ENCODE data around the gene ABCA9. TPM values are rescaled to one million over a fixed set of nuclear protein-coding genes. Genes with fewer than 3 reads are reported as not detected.
"Not testable (repeated sequence)": the region's sequence is repeated elsewhere in the genome, so short reads cannot be mapped to it uniquely, and the experiment has no call there.

Gene ABCA9, protein sequence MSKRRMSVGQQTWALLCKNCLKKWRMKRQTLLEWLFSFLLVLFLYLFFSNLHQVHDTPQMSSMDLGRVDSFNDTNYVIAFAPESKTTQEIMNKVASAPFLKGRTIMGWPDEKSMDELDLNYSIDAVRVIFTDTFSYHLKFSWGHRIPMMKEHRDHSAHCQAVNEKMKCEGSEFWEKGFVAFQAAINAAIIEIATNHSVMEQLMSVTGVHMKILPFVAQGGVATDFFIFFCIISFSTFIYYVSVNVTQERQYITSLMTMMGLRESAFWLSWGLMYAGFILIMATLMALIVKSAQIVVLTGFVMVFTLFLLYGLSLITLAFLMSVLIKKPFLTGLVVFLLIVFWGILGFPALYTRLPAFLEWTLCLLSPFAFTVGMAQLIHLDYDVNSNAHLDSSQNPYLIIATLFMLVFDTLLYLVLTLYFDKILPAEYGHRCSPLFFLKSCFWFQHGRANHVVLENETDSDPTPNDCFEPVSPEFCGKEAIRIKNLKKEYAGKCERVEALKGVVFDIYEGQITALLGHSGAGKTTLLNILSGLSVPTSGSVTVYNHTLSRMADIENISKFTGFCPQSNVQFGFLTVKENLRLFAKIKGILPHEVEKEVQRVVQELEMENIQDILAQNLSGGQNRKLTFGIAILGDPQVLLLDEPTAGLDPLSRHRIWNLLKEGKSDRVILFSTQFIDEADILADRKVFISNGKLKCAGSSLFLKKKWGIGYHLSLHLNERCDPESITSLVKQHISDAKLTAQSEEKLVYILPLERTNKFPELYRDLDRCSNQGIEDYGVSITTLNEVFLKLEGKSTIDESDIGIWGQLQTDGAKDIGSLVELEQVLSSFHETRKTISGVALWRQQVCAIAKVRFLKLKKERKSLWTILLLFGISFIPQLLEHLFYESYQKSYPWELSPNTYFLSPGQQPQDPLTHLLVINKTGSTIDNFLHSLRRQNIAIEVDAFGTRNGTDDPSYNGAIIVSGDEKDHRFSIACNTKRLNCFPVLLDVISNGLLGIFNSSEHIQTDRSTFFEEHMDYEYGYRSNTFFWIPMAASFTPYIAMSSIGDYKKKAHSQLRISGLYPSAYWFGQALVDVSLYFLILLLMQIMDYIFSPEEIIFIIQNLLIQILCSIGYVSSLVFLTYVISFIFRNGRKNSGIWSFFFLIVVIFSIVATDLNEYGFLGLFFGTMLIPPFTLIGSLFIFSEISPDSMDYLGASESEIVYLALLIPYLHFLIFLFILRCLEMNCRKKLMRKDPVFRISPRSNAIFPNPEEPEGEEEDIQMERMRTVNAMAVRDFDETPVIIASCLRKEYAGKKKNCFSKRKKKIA (N-terminal part only)
- polyA plus RNA-seq (ENCODE audit: insufficient read length in 4 of 4): 1 to 10 TPM; 2.0 to 2.9 (median 2.7) TPM

DNA sequence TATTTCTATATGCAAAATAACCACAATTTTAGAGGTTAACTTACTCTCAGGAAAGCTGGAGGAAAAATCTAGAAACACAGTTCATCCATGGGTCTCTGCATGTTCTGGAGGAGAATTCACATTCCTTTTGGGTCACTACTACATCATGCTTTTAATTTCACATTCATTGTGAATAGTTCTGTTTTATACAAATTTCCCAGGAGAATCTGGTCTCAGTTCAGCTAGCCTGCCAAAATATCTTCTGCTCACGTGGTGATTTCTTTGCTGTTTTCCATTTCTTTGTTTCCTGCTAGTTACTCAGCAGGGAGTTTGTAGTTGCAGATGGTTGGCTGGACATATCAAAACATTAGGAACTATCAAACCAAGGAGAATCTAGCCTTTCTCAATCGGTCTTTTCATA lies at the start of gene ABCA9:
Gene ABCA9, minus strand, starts transcription at position 106 of the 400 bp plus-strand sequence. CDS start 9,801 bp downstream, outside the sequence.
- no peak for DNase-seq (ENCODE audit: low read depth in 4 of 4, low spot score in 3 of 4)

DNA sequence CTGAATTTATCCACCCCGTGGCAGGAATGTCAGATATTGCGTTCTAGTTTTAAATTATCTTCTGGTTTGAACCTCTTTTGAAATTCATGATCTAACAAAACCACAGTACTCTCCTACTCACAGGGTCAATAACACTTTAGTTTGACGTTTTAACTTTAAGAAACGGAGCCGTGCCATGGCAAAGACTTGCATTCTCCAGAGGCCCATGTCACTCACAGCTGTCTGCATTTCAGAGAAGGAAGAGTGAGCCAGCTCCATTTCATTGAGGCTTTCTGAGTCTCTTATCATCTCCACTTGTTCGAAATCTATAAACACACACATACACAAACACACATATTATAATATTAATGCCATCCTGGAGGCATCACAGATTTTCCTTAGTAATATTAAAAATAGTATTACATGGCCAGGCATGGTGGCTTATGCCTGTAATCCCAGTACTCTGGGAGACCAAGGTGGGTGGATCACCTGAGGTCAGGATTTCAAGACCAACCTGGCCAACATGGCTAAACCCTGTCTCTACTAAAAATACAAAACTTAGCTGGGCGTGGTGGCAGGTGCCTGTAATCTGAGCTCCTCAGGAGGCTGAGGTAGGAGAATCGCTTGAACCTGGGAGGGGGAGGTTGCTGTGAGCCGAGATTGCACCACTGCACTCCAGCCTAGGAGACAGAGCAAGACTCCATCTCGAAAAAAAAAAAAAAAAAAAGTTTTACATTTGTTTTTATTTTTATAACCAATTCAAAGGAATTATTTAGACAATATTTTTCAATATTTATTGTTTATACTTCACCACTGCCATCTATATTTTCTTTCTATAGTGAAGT lies 45.4 kb upstream of the ABCA9 start:
- DNase-seq (ENCODE audit: low read depth in 4 of 4, low spot score in 3 of 4): no peak

GRCh38 chr17:69103557-69104233 lies 43.0 kb upstream of the ABCA9 start:
- no peak for DNase-seq (ENCODE audit: low read depth in 4 of 4, low spot score in 3 of 4)

GRCh38 chr17:69098625-69099024 lies 37.9 kb upstream of the ABCA9 start:
- no peak for DNase-seq (ENCODE audit: low read depth in 4 of 4, low spot score in 3 of 4)

DNA sequence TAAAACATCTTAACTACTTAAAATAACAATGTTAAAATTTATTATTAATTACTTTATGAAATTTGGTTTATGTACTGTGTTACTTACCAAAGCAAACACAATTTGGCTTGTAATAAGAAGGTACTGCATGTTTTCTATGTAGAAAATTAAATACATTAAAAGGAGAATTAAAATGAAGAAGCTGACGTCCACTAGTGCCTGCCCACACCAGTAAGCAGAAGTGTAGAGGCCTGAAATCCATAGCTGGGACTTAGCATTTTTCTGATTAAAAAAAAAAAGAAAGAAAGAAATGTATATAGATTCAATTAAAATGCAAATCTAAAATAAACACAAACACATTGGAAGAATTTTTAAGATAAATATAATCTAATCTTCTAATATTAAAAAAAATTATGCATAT lies 35.8 kb upstream of the ABCA9 start:
- DNase-seq (ENCODE audit: low read depth in 4 of 4, low spot score in 3 of 4): no peak

GRCh38 chr17:69093995-69094394 lies 33.3 kb upstream of the ABCA9 start:
- no peak for DNase-seq (ENCODE audit: low read depth in 4 of 4, low spot score in 3 of 4)

- DNase-seq (ENCODE audit: low read depth in 4 of 4, low spot score in 3 of 4): no peak
Measured at GRCh38 chr17:69093279-69093789, 32.6 kb upstream of the ABCA9 start.

DNA sequence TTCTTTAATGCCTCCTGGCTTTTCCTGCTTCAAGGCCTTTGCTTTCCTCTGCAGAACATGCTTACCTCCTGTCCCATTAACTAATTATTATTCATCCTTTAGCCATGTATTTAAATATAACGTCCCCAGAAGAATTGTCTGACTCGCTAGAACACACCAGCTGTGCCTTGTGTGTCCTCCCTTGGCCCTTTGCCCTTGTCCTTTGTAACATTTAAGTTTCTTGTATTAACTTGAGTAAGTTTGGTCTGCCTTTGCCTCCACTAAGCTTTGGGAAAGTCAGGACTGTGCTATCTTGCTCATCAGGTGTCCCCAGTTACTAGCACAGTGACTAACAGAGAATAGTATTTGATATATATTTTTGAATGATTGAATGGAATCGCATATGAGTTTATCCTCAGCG lies 29.6 kb upstream of the ABCA9 start:
- no peak for DNase-seq (ENCODE audit: low read depth in 4 of 4, low spot score in 3 of 4)

DNA sequence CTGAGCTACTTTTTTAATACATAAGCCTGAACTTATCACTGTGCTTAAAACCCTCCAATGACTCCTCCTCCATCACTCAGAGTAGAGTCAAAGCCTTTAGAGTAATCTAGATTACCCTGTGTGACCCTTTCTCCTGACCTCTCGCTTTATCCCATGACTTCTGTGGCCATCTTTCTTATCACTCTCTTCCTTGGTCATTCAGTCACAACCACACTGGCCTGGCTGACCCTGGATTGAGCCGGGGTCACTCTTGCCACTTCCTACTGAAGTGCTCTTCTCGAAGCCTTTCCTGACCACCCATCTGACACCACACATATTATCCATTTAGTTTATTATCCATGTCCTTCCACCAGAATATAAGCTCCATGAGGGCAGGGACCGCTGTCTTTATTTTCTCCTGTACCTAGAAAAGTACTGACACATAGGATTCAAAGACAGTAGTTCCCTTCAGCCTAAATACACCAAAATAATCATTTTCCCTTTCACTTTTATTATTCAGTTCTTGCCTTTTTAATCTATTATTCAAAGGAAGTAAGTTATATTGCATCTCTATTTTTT lies 28.0 kb upstream of the ABCA9 start:
- no peak for DNase-seq (ENCODE audit: low read depth in 4 of 4, low spot score in 3 of 4)

- DNase-seq (ENCODE audit: low read depth in 4 of 4, low spot score in 3 of 4): no peak
Measured at GRCh38 chr17:69086641-69087040, 25.9 kb upstream of the ABCA9 start.

DNA sequence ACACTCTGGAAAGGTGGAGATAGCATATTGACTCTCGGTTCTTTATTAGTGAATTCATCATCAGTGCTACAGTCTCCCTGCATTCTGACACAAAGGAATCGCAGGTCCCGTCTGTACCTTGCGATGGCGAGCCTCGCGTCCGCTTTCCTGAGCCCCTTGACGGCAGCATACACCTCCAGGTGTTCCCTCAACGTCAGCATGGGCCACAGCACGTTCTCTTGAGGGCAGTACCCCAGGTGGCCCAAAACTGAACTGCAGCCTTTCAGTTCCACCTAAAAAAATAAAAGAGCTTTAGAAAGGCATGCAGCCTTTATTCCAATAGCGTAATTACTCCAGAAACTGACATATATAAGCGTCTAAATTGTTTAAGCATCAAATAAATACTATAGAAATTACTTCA lies 24.2 kb upstream of the ABCA9 start:
- no peak for DNase-seq (ENCODE audit: low read depth in 4 of 4, low spot score in 3 of 4)

DNA sequence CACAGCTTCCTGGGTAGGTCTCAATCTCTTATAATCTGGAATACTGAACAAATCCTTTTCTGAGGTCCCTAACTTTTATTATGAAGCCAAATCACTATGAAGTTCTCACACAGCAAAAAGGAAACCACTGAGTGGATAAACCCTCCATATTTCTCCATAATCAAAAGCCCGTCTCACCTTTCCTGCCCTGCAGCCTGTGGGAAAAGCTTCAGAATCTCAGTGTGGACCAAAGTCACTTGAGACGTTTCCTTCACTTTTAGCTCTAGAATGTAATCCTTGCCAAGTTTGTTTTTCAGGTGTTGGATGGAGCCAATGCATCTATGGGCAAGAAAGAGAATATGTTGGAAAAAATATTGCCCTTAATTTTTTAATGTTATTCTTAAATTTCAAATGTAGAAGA lies 22.0 kb upstream of the ABCA9 start:
- DNase-seq (ENCODE audit: low read depth in 4 of 4, low spot score in 3 of 4): no peak

- no peak for DNase-seq (ENCODE audit: low read depth in 4 of 4, low spot score in 3 of 4)
Measured at GRCh38 chr17:69078864-69079263, 18.1 kb upstream of the ABCA9 start.

GRCh38 chr17:69075823-69076222 lies 15.1 kb upstream of the ABCA9 start:
- no peak for DNase-seq (ENCODE audit: low read depth in 4 of 4, low spot score in 3 of 4)

- DNase-seq (ENCODE audit: low read depth in 4 of 4, low spot score in 3 of 4): not testable (repeated sequence)
Measured at GRCh38 chr17:69073392-69073791, 12.7 kb upstream of the ABCA9 start.

DNA sequence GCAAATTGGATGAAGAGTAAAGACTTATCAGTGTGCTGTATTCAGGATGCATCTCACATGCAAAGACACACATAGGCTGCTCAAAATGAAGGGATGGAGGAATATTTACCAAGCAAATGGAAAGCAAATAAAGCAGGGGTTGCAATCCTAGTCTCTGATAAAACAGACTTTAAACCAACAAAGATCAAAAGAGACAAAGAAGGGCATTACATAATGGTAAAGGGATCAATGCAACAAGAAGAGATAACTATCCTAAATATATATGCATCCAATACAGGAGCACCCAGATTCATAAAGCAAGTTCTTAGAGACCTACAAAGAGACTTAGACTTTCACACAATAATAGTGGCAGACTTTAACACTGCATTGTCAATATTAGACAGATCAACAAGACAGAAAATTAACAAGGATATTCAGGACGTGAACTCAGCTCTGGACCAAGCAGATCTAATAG lies 12.1 kb upstream of the ABCA9 start:
- not testable (repeated sequence) for DNase-seq (ENCODE audit: low read depth in 4 of 4, low spot score in 3 of 4)

- DNase-seq (ENCODE audit: low read depth in 4 of 4, low spot score in 3 of 4): not testable (repeated sequence)
Measured at GRCh38 chr17:69071233-69071586, 10.5 kb upstream of the ABCA9 start.

DNA sequence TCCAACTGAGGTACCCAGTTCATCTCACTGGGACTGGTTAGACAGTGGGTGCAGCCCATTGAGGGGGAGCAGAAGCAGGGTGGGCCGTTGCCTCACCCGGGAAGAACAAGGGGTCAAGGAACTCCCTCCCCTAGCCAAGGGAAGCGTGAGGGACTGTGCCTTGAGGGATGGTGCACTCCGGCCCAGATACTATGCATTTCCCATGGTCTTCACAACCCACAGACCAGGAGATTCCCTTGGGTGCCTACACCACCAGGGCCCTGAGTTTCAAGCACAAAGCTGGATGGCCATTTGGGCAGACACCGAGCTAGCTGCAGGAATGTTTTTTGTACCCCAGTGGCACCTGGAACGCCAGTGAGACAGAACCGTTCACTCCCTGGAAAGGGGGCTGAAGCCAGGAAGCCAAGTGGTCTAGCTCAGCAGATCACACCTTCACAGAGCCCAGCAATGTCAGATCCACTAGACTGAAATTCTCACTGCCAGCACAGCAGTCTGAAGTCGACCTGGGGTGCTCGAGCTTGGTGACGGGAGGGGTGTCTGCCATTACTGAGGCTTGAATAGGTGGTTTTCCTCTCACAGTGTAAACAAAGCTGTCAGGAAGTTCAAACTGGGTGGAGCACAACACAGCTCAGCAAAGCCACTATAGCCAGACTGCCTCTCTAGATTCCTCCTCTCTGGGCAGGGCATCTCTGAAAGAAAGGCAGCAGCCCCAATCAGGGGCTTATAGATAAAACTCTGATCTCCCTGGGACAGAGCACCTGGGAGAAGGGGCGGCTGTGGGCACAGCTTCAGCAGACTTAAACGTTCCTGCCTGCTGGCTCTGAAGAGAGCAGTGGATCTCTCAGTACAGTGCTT lies 9.9 kb upstream of the ABCA9 start:
- DNase-seq (ENCODE audit: low read depth in 4 of 4, low spot score in 3 of 4): not testable (repeated sequence)

Measured in right renal pelvis (tissue), 4 donors.